Pulmonary artery endothelial cell (primary cell): Measurements from ENCODE around the gene TNFSF15. TPM values are rescaled to one million over a fixed set of nuclear protein-coding genes. Genes with fewer than 3 reads are reported as not detected.
A peak's percentile ranks its signal among the peaks of the same experiment; 100 is the strongest.
"Not testable (repeated sequence)": the region's sequence is repeated elsewhere in the genome, so short reads cannot be mapped to it uniquely, and the experiment has no call there.

Experiments
- DNase-seq: peaks from one replicate; pipeline ENCODE4 v3.0.0-alpha.2; 2011; ENCODE audit warnings: low read depth, low spot score
- total RNA-seq: library from RNA; depleted of rRNA; stranded (reverse); fragments of >200 nt; gene quantifications from 2 replicates; pipeline ENCODE4 v1.2.3, GENCODE V29; 2014

TNFSF15 gene
- total RNA-seq, 1 donor from 2014 or later, result 1.3 TPM

GRCh38 chr9:114756920-114757319 is 48.9 kb downstream of the TNFSF15 start:
- no peak for DNase-seq

GRCh38 chr9:114754581-114754980 is 51.3 kb downstream of the TNFSF15 start:
- no peak for DNase-seq

GRCh38 chr9:114746591-114747346 is 59.1 kb downstream of the TNFSF15 start:
- no peak for DNase-seq

- DNase-seq, result no peak
These were observed 59.8 kb downstream of the TNFSF15 start for GRCh38 chr9:114745879-114746550.

- no peak for DNase-seq
These were observed 60.6 kb downstream of the TNFSF15 start for GRCh38 chr9:114745108-114745848.

- no peak for DNase-seq
These were observed 62.4 kb downstream of the TNFSF15 start for GRCh38 chr9:114743446-114743845.

- no peak for DNase-seq
These were observed 62.9 kb downstream of the TNFSF15 start for GRCh38 chr9:114742947-114743346.

GRCh38 chr9:114741521-114741920 is 64.3 kb downstream of the TNFSF15 start:
- not testable (repeated sequence) for DNase-seq

- peak; percentile 72 for DNase-seq
These were observed 67.1 kb downstream of the TNFSF15 start for GRCh38 chr9:114738581-114739316.

- DNase-seq, result no peak
These were observed 68.0 kb downstream of the TNFSF15 start for GRCh38 chr9:114737847-114738246.

GRCh38 chr9:114737118-114737517 is 68.7 kb downstream of the TNFSF15 start:
- DNase-seq, result no peak

- DNase-seq, result no peak
These were observed 70.1 kb downstream of the TNFSF15 start for GRCh38 chr9:114735704-114736103.

- not testable (repeated sequence) for DNase-seq
These were observed 70.7 kb downstream of the TNFSF15 start for GRCh38 chr9:114735139-114735538.

Other genes starting within 250 kb of the TNFSF15 start
- gene ATP6V1G1, start 218.3 kb downstream of the TNFSF15 start, total RNA-seq, result 93.8 and 95.0 TPM in 2 replicates
- 3.2 and 3.3 TPM in 2 replicates for gene TMEM268, start 194.7 kb downstream of the TNFSF15 start, total RNA-seq
- not detected in 2 replicates for gene TEX53, start 148.2 kb downstream of the TNFSF15 start, total RNA-seq
- not detected in 2 replicates for gene TEX48, start 123.8 kb downstream of the TNFSF15 start, total RNA-seq
- not detected in 2 replicates for gene TNFSF8, start 124.6 kb upstream of the TNFSF15 start, total RNA-seq